ENCODE measurements around the gene GTPBP4. TPM values are rescaled to one million over a fixed set of nuclear protein-coding genes. Genes with fewer than 3 reads are reported as not detected.

The GTPBP4 gene
- total and polyA plus RNA-seq, 2 donors from 2014 or later: 18.9 to 37.1 TPM

GRCh38 chr10:1015688-1016087 is 27.5 kb downstream of the GTPBP4 start:
- FAIRE-seq (no peak), DNase-seq (no peak)
- Histone ChIP-seq H3K4me3 (ENCODE audit: low read length in 3 of 3) (no peak overlapping the region), H3K9me3 (ENCODE audit: control insufficient read depth in 2 of 3, insufficient read depth in 1 of 3, low read length in 3 of 3) (no peaks in the 10 kb centered on the region), H3K36me3 (ENCODE audit: control insufficient read depth in 2 of 3, insufficient read depth in 3 of 3, low read length in 3 of 3) (peaks cover 11 to 43% (median 37%) of the 10 kb centered on the region in 3 donors), H3K9ac (ENCODE audit: low read length in 3 of 3) (no peak overlapping the region), H3K4me1 (ENCODE audit: control insufficient read depth in 2 of 3, insufficient read depth in 2 of 3, low read depth in 1 of 3, low read length in 3 of 3) (no peaks in the 10 kb centered on the region), H3K27ac (ENCODE audit: low read depth in 2 of 2, low read length in 2 of 2) (no peak overlapping the region), H3K27me3 (ENCODE audit: control insufficient read depth, insufficient read depth, low read length) (no peaks in the 10 kb centered on the region)
- intact Hi-C loops (cut with DNase I): no loop called here
- no peak for TF ChIP-seq CTCF (IDR thresholded peaks at IDR 0.05; ENCODE audit: borderline replicate concordance, extremely low read depth, insufficient read depth)

- H3K36me3 ChIP-seq (ENCODE audit: control insufficient read depth in 2 of 3, insufficient read depth in 3 of 3, low read length in 3 of 3): peaks cover 9 to 36% (median 28%) of the 10 kb centered on the region in 3 donors
- no peak for FAIRE-seq
Observed at GRCh38 chr10:1019362-1019761, 31.1 kb downstream of the GTPBP4 start.

GRCh38 chr10:1020460-1020859 is 32.2 kb downstream of the GTPBP4 start:
- H3K27me3 ChIP-seq (ENCODE audit: control insufficient read depth, insufficient read depth, low read length): no peaks in the 10 kb centered on the region
- no peaks in the 10 kb centered on the region for H3K9me3 ChIP-seq (ENCODE audit: control insufficient read depth in 2 of 3, insufficient read depth in 1 of 3, low read length in 3 of 3)
- no peak for FAIRE-seq
- TF ChIP-seq CTCF (IDR thresholded peaks at IDR 0.05; ENCODE audit: borderline replicate concordance, extremely low read depth, insufficient read depth): no peak
- H3K4me1 ChIP-seq (ENCODE audit: control insufficient read depth in 2 of 3, insufficient read depth in 2 of 3, low read depth in 1 of 3, low read length in 3 of 3): no peaks in the 10 kb centered on the region
- peaks cover 9 to 31% (median 28%) of the 10 kb centered on the region in 3 donors for H3K36me3 ChIP-seq (ENCODE audit: control insufficient read depth in 2 of 3, insufficient read depth in 3 of 3, low read length in 3 of 3)
- no peak overlapping the region for H3K9ac ChIP-seq (ENCODE audit: low read length in 3 of 3)
- intact Hi-C loops (cut with DNase I): no loop called here
- H3K27ac ChIP-seq (ENCODE audit: low read depth in 2 of 2, low read length in 2 of 2): no peak overlapping the region
- no peak overlapping the region for H3K4me3 ChIP-seq (ENCODE audit: low read length in 3 of 3)
- DNase-seq: no peak

More at GRCh38 chr10:1019362-1019761, 31.1 kb downstream of the GTPBP4 start:
- Histone ChIP-seq H3K4me1 (ENCODE audit: control insufficient read depth in 2 of 3, insufficient read depth in 2 of 3, low read depth in 1 of 3, low read length in 3 of 3) (no peaks in the 10 kb centered on the region), H3K4me3 (ENCODE audit: low read length in 3 of 3) (no peak overlapping the region), H3K27ac (ENCODE audit: low read depth in 2 of 2, low read length in 2 of 2) (no peak overlapping the region), H3K9ac (ENCODE audit: low read length in 3 of 3) (no peak overlapping the region), H3K27me3 (ENCODE audit: control insufficient read depth, insufficient read depth, low read length) (no peaks in the 10 kb centered on the region), H3K9me3 (ENCODE audit: control insufficient read depth in 2 of 3, insufficient read depth in 1 of 3, low read length in 3 of 3) (no peaks in the 10 kb centered on the region)
- DNase-seq: no peak
- intact Hi-C loops (cut with DNase I): no loop called here
- TF ChIP-seq CTCF (IDR thresholded peaks at IDR 0.05; ENCODE audit: borderline replicate concordance, extremely low read depth, insufficient read depth): no peak

- intact Hi-C loops (cut with DNase I): no loop called here
- Histone ChIP-seq H3K4me1 (ENCODE audit: control insufficient read depth in 2 of 3, insufficient read depth in 2 of 3, low read depth in 1 of 3, low read length in 3 of 3) (no peaks in the 10 kb centered on the region), H3K36me3 (ENCODE audit: control insufficient read depth in 2 of 3, insufficient read depth in 3 of 3, low read length in 3 of 3) (peaks cover 6 to 28% (median 24%) of the 10 kb centered on the region in 3 donors), H3K4me3 (ENCODE audit: low read length in 3 of 3) (no peak overlapping the region), H3K9ac (ENCODE audit: low read length in 3 of 3) (no peak overlapping the region), H3K27me3 (ENCODE audit: control insufficient read depth, insufficient read depth, low read length) (no peaks in the 10 kb centered on the region), H3K9me3 (ENCODE audit: control insufficient read depth in 2 of 3, insufficient read depth in 1 of 3, low read length in 3 of 3) (no peaks in the 10 kb centered on the region), H3K27ac (ENCODE audit: low read depth in 2 of 2, low read length in 2 of 2) (no peak overlapping the region)
- TF ChIP-seq CTCF (IDR thresholded peaks at IDR 0.05; ENCODE audit: borderline replicate concordance, extremely low read depth, insufficient read depth): no peak
- DNase-seq (no peak), FAIRE-seq (no peak)
Observed at GRCh38 chr10:1020958-1021357, 32.7 kb downstream of the GTPBP4 start.
